ENCODE results near the gene CCDC90B. TPM values are rescaled to one million over a fixed set of nuclear protein-coding genes. Genes with fewer than 3 reads are reported as not detected.

CCDC90B gene
- total RNA-seq, 2 experiments from 2014 or later: 39.3 to 47.4 TPM

DNA sequence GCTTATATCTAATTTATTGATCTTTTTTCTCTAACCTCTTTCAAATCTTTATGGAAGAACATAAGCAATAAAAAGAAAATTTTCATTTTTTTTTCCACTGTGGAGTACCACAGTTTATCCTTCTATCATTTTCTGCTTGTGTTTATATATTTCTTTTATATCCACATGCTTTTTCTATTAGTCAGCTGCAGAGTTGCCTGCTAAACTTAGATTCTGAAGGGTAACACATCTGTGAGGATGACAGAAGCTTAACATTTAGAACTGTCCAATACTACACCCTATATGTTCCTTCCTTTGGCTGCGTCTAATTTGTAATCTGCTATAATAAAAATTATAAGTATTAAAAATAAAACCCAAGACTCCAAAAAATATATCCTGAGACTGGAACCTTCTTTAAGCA, 20.8 kb downstream of the CCDC90B start:
- ChIA-PET POLR2A (interaction anchor here (1.1 kb wide), 1 partner anchor 361 kb away, joined by 3 read pairs; no protein-coding TSS in a partner anchor), CTCF (ENCODE audit: unreplicated experiment) (no interaction called here)
- H2AFZ ChIP-seq (ENCODE audit: low read length): no peak overlapping the region
- TF ChIP-seq EZH2phosphoT487 (IDR thresholded peaks at IDR 0.05; ENCODE audit: borderline replicate concordance, low read depth, low read length): no peak
- TF ChIP-seq, protein P1, sequence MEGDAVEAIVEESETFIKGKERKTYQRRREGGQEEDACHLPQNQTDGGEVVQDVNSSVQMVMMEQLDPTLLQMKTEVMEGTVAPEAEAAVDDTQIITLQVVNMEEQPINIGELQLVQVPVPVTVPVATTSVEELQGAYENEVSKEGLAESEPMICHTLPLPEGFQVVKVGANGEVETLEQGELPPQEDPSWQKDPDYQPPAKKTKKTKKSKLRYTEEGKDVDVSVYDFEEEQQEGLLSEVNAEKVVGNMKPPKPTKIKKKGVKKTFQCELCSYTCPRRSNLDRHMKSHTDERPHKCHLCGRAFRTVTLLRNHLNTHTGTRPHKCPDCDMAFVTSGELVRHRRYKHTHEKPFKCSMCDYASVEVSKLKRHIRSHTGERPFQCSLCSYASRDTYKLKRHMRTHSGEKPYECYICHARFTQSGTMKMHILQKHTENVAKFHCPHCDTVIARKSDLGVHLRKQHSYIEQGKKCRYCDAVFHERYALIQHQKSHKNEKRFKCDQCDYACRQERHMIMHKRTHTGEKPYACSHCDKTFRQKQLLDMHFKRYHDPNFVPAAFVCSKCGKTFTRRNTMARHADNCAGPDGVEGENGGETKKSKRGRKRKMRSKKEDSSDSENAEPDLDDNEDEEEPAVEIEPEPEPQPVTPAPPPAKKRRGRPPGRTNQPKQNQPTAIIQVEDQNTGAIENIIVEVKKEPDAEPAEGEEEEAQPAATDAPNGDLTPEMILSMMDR (conservative IDR thresholded peaks at IDR 0.05; ENCODE audit: low read length): no peak
- no peaks in the 10 kb centered on the region for H4K20me1 ChIP-seq (ENCODE audit: insufficient read depth, low read length)
- H3K27ac ChIP-seq (ENCODE audit: low read depth, low read length, poor library complexity, severe bottlenecking): no peak overlapping the region
- H3K4me3 ChIP-seq (ENCODE audit: low read depth, low read length, poor library complexity, severe bottlenecking): no peak overlapping the region
- intact Hi-C loops (cut with micrococcal nuclease; ENCODE audit: unreplicated experiment): no loop called here
- peaks cover 56% of the 10 kb centered on the region for H3K36me3 ChIP-seq (ENCODE audit: insufficient read depth, low read length)
- no peaks in the 10 kb centered on the region for H3K79me2 ChIP-seq (ENCODE audit: insufficient read depth, low read depth, low read length)
- H3K9me2 ChIP-seq (ENCODE audit: insufficient read depth, low read length): no peaks in the 10 kb centered on the region
- H3K9me3 ChIP-seq (ENCODE audit: low read length): no peaks in the 10 kb centered on the region
- no peak overlapping the region for H3K4me2 ChIP-seq (ENCODE audit: low read length)
- no peaks in the 10 kb centered on the region for H3K4me1 ChIP-seq (ENCODE audit: insufficient read depth, low read length, poor library complexity, severe bottlenecking)
- no TSS peak for BruUV-seq (replicated peaks)
- no peak for DNase-seq (ENCODE audit: low spot score)

DNA sequence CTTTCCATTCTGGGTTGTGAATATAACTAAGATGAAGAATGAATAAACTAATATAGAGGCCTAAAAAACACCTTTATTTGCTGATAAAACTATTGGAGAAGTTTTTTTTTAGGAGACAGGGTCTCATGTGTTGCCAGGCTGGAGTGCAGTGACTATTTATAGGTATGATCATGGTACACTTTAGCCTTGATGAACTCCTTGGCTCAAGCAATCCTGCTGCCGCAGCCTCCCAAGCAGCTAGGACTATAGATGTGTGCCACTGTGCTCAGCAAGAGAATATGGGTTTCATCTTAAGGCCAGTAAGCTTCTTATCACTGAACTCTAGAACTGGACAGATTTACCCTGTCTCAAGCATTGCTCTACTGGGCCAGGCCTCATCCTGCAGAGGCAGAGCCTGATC, 26.6 kb downstream of the CCDC90B start:
- Histone ChIP-seq H3K4me3 (ENCODE audit: low read depth, low read length, poor library complexity, severe bottlenecking) (no peak overlapping the region), H3K36me3 (ENCODE audit: insufficient read depth, low read length) (peaks cover 60% of the 10 kb centered on the region), H3K9me2 (ENCODE audit: insufficient read depth, low read length) (no peaks in the 10 kb centered on the region), H3K27ac (ENCODE audit: low read depth, low read length, poor library complexity, severe bottlenecking) (no peak overlapping the region), H4K20me1 (ENCODE audit: insufficient read depth, low read length) (no peaks in the 10 kb centered on the region), H3K79me2 (ENCODE audit: insufficient read depth, low read depth, low read length) (no peaks in the 10 kb centered on the region), H3K9me3 (ENCODE audit: low read length) (no peaks in the 10 kb centered on the region), H2AFZ (ENCODE audit: low read length) (no peak overlapping the region), H3K4me2 (ENCODE audit: low read length) (no peak overlapping the region), H3K4me1 (ENCODE audit: insufficient read depth, low read length, poor library complexity, severe bottlenecking) (no peaks in the 10 kb centered on the region)
- POLR2A ChIA-PET: interaction anchor here (0.7 kb wide), 1 partner anchor 533 kb away, joined by 5 read pairs; no protein-coding TSS in a partner anchor
- TF ChIP-seq, protein P1 (conservative IDR thresholded peaks at IDR 0.05; ENCODE audit: low read length): no peak
- no peak for TF ChIP-seq EZH2phosphoT487 (IDR thresholded peaks at IDR 0.05; ENCODE audit: borderline replicate concordance, low read depth, low read length)
- no peak for DNase-seq (ENCODE audit: low spot score)
- intact Hi-C loops (cut with micrococcal nuclease; ENCODE audit: unreplicated experiment): no loop called here
- CTCF ChIA-PET (ENCODE audit: unreplicated experiment): no interaction called here
- no TSS peak for BruUV-seq (replicated peaks)

DNA sequence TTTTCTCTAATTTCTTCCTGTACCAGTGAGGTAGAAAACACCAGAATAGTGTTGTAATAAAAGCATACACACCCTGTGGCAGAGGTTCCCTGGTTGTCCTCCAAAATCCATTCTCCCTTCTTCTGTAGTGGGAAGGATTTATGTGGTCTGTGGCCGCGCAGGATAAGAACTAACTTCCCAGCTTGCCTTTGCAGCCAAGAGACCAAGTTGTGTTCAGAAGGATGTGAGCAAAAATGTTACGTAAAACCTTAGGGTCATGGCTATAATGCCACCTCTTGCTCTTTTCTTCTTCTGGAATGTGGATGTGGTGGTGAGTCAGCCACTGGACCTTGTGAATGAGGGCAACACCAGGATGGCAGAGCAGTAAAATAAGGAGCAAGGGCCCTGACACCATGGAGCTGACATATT, 28.4 kb downstream of the CCDC90B start:
- Histone ChIP-seq H3K9me3 (ENCODE audit: low read length) (no peaks in the 10 kb centered on the region), H3K4me2 (ENCODE audit: low read length) (no peak overlapping the region), H3K9me2 (ENCODE audit: insufficient read depth, low read length) (no peaks in the 10 kb centered on the region), H3K4me3 (ENCODE audit: low read depth, low read length, poor library complexity, severe bottlenecking) (no peak overlapping the region), H3K4me1 (ENCODE audit: insufficient read depth, low read length, poor library complexity, severe bottlenecking) (no peaks in the 10 kb centered on the region), H2AFZ (ENCODE audit: low read length) (no peak overlapping the region), H3K27ac (ENCODE audit: low read depth, low read length, poor library complexity, severe bottlenecking) (no peak overlapping the region), H3K36me3 (ENCODE audit: insufficient read depth, low read length) (peaks cover 42% of the 10 kb centered on the region), H4K20me1 (ENCODE audit: insufficient read depth, low read length) (no peaks in the 10 kb centered on the region), H3K79me2 (ENCODE audit: insufficient read depth, low read depth, low read length) (no peaks in the 10 kb centered on the region)
- no peak for TF ChIP-seq EZH2phosphoT487 (IDR thresholded peaks at IDR 0.05; ENCODE audit: borderline replicate concordance, low read depth, low read length)
- ChIA-PET POLR2A (interaction anchor here (1.0 kb wide), 1 partner anchor 30 kb away, joined by 4 read pairs; no protein-coding TSS in a partner anchor), CTCF (ENCODE audit: unreplicated experiment) (no interaction called here)
- no peak for DNase-seq (ENCODE audit: low spot score)
- BruUV-seq (replicated peaks): no TSS peak
- intact Hi-C loops (cut with micrococcal nuclease; ENCODE audit: unreplicated experiment): no loop called here

Measured in OCI-LY7 (cell line).